CD14-positive monocyte (primary cell): Measurements from ENCODE around the gene LFNG. TPM values are rescaled to one million over a fixed set of nuclear protein-coding genes. Genes with fewer than 3 reads are reported as not detected.

Experiments
- DNase-seq, 3 donors: peaks; one replicate each; pipeline ENCODE4 v3.0.0-alpha.2; 2011 to 2022
- H2AFZ ChIP-seq: 2 replicates; pipeline ENCODE4 v1.6.0; 2012; ENCODE audit warnings: mild to moderate bottlenecking, low read depth, low read length, inconsistent platforms; ENCODE audit not compliant: insufficient read depth, poor library complexity, severe bottlenecking
- H3K27ac ChIP-seq, 2 donors: 1 replicate in 1 of 2; 2 replicates in 1 of 2; pipeline ENCODE4 v1.5.1; 2012 to 2013; ENCODE audit warnings: low read length in 2 of 2, control low read depth in 1 of 2, inconsistent platforms in 1 of 2, low read depth in 1 of 2, mild to moderate bottlenecking in 1 of 2
- H3K27me3 ChIP-seq, 2 donors: one replicate each; pipeline versions ENCODE4 v1.6.0 to v1.6.1; 2011 to 2013; ENCODE audit warnings: low read length in 2 of 2; ENCODE audit not compliant: control insufficient read depth in 2 of 2, insufficient read depth in 2 of 2
- H3K36me3 ChIP-seq, 2 donors: replicated peaks in 1 of 2; 1 replicate in 1 of 2; 2 replicates in 1 of 2; pipeline versions ENCODE4 v1.5.1 to v1.6.1; 2012 to 2013; ENCODE audit warnings: low read length in 2 of 2, control low read depth in 1 of 2, inconsistent platforms in 1 of 2, mild to moderate bottlenecking in 1 of 2; ENCODE audit not compliant: insufficient read depth in 2 of 2, control insufficient read depth in 1 of 2
- H3K4me1 ChIP-seq, 2 donors: 1 replicate in 1 of 2; 2 replicates in 1 of 2; pipeline versions ENCODE4 v1.5.1 to v1.6.1; 2012 to 2013; ENCODE audit warnings: low read length in 2 of 2, control low read depth in 1 of 2, inconsistent platforms in 1 of 2, mild to moderate bottlenecking in 1 of 2, moderate library complexity in 1 of 2; ENCODE audit not compliant: insufficient read depth in 2 of 2, control insufficient read depth in 1 of 2
- H3K4me2 ChIP-seq: replicated peaks from 2 replicates; pipeline ENCODE3; 2012; ENCODE audit warnings: low read length, moderate library complexity, mild to moderate bottlenecking; ENCODE audit not compliant: poor library complexity, severe bottlenecking; ENCODE audit errors: extremely low read depth
- H3K4me3 ChIP-seq, 3 experiments: fragments of 200-600 bp in 1 of 3; sonication (generic) in 1 of 3; replicated peaks in 1 of 3; 1 replicate in 2 of 3; 2 replicates in 1 of 3; pipeline ENCODE4 v1.5.1; 2011 to 2013; ENCODE audit warnings: low read length in 3 of 3, mild to moderate bottlenecking in 3 of 3, control low read depth in 2 of 3, low read depth in 2 of 3, inconsistent platforms in 1 of 3, moderate library complexity in 1 of 3
- H3K79me2 ChIP-seq: 2 replicates; pipeline ENCODE4 v1.6.0; 2012; ENCODE audit warnings: mild to moderate bottlenecking, control low read depth, inconsistent platforms, low read length, moderate library complexity; ENCODE audit not compliant: insufficient read depth
- H3K9ac ChIP-seq: 2 replicates; pipeline ENCODE4 v1.6.0; 2017; ENCODE audit warnings: low read length, mild to moderate bottlenecking; ENCODE audit not compliant: insufficient read depth, poor library complexity, severe bottlenecking
- H3K9me3 ChIP-seq, 2 donors: replicated peaks in 1 of 2; 1 replicate in 1 of 2; 2 replicates in 1 of 2; pipeline versions ENCODE4 v1.5.1 to v1.6.1; 2012 to 2013; ENCODE audit warnings: low read length in 2 of 2, control low read depth in 1 of 2; ENCODE audit not compliant: control insufficient read depth in 1 of 2, insufficient read depth in 1 of 2
- H4K20me1 ChIP-seq: 2 replicates; pipeline ENCODE4 v1.6.0; 2012; ENCODE audit warnings: mild to moderate bottlenecking, low read length, control low read depth, moderate library complexity; ENCODE audit not compliant: insufficient read depth
- H3K27ac Mint-ChIP-seq, 7 donors: one replicate each; pipeline ENCODE4 v1.8.0; 2020; ENCODE audit warnings: mild to moderate bottlenecking in 7 of 7, mixed read lengths in 7 of 7, moderate library complexity in 6 of 7, inconsistent platforms in 2 of 7
- H3K27me3 Mint-ChIP-seq, 3 donors: one replicate each; pipeline ENCODE4 v1.8.0; 2021 to 2022; ENCODE audit warnings: low read depth in 3 of 3, mild to moderate bottlenecking in 3 of 3, mixed read lengths in 3 of 3, moderate library complexity in 3 of 3, inconsistent platforms in 1 of 3
- H3K36me3 Mint-ChIP-seq, 2 donors: one replicate each; pipeline ENCODE4 v1.8.0; 2020; ENCODE audit warnings: mixed read lengths in 2 of 2, inconsistent platforms in 1 of 2, mild to moderate bottlenecking in 1 of 2
- H3K4me1 Mint-ChIP-seq: one replicate; pipeline ENCODE4 v1.8.0; 2020; ENCODE audit warnings: mild to moderate bottlenecking, mixed read lengths
- H3K4me3 Mint-ChIP-seq, 2 donors: one replicate each; pipeline ENCODE4 v1.8.0; 2020; ENCODE audit warnings: mild to moderate bottlenecking in 2 of 2, mixed read lengths in 2 of 2, moderate library complexity in 1 of 2
- H3K9me3 Mint-ChIP-seq, 7 donors: one replicate each; pipeline ENCODE4 v1.8.0; 2020 to 2022; ENCODE audit warnings: mixed read lengths in 7 of 7, mild to moderate bottlenecking in 6 of 7, moderate library complexity in 6 of 7, inconsistent platforms in 2 of 7
- CTCF ChIP-seq: fragments of 200-600 bp; IDR thresholded peaks from one replicate; pipeline ENCODE4 v1.8.0; 2022; ENCODE audit warnings: antibody characterized with exemption, mild to moderate bottlenecking
- WGBS: methylation state at CpG from one replicate; pipeline ENCODE4 v1.1.5; 2013; ENCODE audit warnings: missing lambda C conversion rate; ENCODE audit not compliant: insufficient coverage; 5-methylcytosine and 5-hydroxymethylcytosine counted together
- intact Hi-C, 2 donors: fragments of 100-400 bp; cut with micrococcal nuclease; formaldehyde crosslinking; loops; one replicate each; pipeline versions ENCODE4 v1.15.0 to v1.15.1; 2023
- polyA plus RNA-seq, 3 donors: library from polyadenylated mRNA; depleted of rRNA in 1 of 3; unstranded in 2 of 3; stranded (reverse) in 1 of 3; fragments of 300-500 nt in 2 of 3; fragments of >200 nt in 1 of 3; fragmentation: Illumina TruSeq in 2 of 3; gene quantifications; 1 replicate in 2 of 3; 2 replicates in 1 of 3; pipeline ENCODE4 v1.2.3, GENCODE V29; 2012 to 2021

The LFNG gene
- polyA plus RNA-seq, 3 donors = 1.9 to 121 (median 2.2) TPM

DNA sequence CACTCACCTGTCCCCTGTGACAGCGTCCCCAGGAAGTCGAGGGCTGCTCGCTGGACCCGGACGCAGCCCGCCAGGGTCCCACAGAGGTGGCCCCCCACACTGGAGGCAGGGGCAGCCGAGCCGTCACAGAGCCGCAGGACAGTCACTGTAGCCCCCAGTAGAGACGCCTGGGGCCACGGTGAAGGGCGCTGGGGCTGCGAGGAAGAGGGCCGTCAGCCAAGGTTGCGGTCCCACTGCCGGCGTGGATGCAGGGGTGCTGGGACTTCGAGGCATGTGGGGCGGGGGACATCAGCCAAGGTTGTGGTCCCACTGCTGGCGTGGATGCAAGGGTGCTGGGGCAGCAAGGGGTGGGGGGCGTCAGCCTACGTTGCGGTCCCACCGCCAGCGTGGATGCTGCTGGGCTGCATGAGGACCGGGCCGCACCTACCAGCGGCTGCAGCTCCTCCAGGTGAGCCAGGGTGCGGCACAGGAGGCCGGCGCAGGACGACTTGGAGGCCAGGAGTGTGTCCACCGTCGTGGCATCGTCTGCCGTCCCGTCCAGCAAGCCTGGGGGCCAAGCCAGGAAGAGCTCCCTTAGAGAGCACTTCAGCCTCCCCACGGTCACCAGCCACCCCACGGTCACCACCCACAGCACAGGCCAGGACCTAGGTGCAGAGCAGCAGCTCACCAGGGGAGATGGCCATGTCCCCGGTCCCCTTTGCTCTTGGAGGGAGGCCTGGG is 21.9 kb downstream of the LFNG start:
- no peak for TF ChIP-seq CTCF
- peaks cover 67 to 80% of the 10 kb centered on the region in 2 donors for H3K36me3 ChIP-seq

DNA sequence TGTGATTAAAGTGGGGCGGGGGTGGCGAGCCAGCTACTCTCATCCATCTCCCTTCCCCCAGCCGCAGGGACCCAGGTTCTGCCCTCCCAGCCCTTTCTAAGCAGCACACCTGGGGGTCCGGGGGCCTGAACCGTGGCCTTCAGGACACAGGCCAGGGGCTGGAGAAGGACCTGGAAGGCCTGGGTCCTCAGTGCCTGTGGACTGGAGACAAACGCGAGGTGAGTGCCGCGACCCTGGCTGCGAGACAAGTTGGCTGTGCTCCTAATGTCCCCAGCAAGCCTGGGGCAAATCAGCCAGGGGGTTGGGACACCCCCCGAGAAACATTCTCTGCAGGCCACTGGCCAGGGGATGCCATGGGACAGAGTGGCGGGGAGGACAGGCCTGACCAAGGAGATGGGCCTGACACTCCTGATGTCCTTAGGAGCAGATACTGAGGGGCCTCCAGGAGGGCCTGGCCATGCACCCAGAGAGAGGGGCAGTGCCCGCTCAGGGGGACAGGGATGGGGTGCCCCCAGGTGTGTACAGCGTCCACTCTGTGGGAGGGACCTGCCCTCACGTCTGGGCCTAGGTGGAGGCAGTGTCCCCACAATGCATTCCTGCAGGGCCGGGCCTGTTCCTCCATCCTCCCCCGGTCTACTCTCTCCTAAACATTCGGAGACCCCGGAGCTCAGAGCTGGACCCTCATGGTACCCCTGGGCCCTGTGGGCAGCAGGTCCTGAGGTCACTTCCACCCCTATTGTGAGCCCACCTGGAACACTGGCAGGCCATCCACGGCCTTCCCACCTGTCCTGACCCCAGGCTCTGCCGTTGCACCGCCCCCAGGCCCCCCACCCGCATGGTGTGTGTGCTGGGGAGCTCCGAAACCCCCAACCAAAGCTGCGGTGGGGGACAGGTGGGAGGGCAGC is 22.7 kb downstream of the LFNG start:
- H3K4me1 Mint-ChIP-seq = peaks cover 15% of the 10 kb centered on the region
- Histone ChIP-seq H3K9ac (no peak overlapping the region), H3K4me3 (no peak overlapping the region), H3K4me1 (peaks cover 3 to 11% of the 10 kb centered on the region in 2 donors), H3K27ac (peak overlapping the region in 1 of 2 donors; percentile 2), H3K9me3 (no peaks in the 10 kb centered on the region), H3K36me3 (peaks cover 74 to 86% of the 10 kb centered on the region in 2 donors), H3K79me2 (no peaks in the 10 kb centered on the region), H3K4me2 (no peak overlapping the region), H2AFZ (no peak overlapping the region), H3K27me3 (no peaks in the 10 kb centered on the region), H4K20me1 (peaks cover 69% of the 10 kb centered on the region)
- TF ChIP-seq CTCF = no peak
- H3K27ac Mint-ChIP-seq = peak overlapping the region in 1 of 7 donors; percentile 25
- H3K36me3 Mint-ChIP-seq = peaks cover 31 to 97% of the 10 kb centered on the region in 2 donors
- WGBS = 92% methylated on average over 18 of the region's 25 CpGs
- DNase-seq = peak in 1 of 3 donors; percentile 4
- no peak overlapping the region for H3K4me3 Mint-ChIP-seq
- no peaks in the 10 kb centered on the region for H3K9me3 Mint-ChIP-seq
- peaks cover 0 to 6% (median 0%) of the 10 kb centered on the region in 3 donors for H3K27me3 Mint-ChIP-seq
- intact Hi-C loops = loop anchor here in 1 of 2 donors (5.0 kb wide), 1 partner anchor 105 kb away; no protein-coding TSS in a partner anchor

More for the DNA sequence above, 21.9 kb downstream of the LFNG start:
- intact Hi-C loops = loop anchor here in 1 of 2 donors (5.0 kb wide), 1 partner anchor 106 kb away; no protein-coding TSS in a partner anchor
- Mint-ChIP-seq H3K9me3 (no peaks in the 10 kb centered on the region), H3K4me1 (peaks cover 15% of the 10 kb centered on the region), H3K4me3 (no peak overlapping the region), H3K27ac (peak overlapping the region in 1 of 7 donors; percentile 74), H3K36me3 (peaks cover 24 to 89% of the 10 kb centered on the region in 2 donors), H3K27me3 (peaks cover 0 to 6% (median 0%) of the 10 kb centered on the region in 3 donors)
- no peaks in the 10 kb centered on the region for H3K27me3 ChIP-seq
- 96% methylated on average over 31 of the region's 40 CpGs for WGBS
- no peaks in the 10 kb centered on the region for H3K79me2 ChIP-seq
- no peak overlapping the region for H3K9ac ChIP-seq
- no peaks in the 10 kb centered on the region for H3K9me3 ChIP-seq
- peaks cover 3 to 11% of the 10 kb centered on the region in 2 donors for H3K4me1 ChIP-seq
- no peak overlapping the region for H3K27ac ChIP-seq
- peaks cover 69% of the 10 kb centered on the region for H4K20me1 ChIP-seq
- H3K4me2 ChIP-seq = no peak overlapping the region
- no peak overlapping the region for H3K4me3 ChIP-seq
- H2AFZ ChIP-seq = no peak overlapping the region
- DNase-seq = no peak
